H9 (cell line): ENCODE measurements around the gene FUCA1. TPM values are rescaled to one million over a fixed set of nuclear protein-coding genes. Genes with fewer than 3 reads are reported as not detected.

Experiments used
- DNase-seq: peaks from one replicate; pipeline ENCODE4 v3.0.0-alpha.2; 2017
- H2AFZ ChIP-seq: one replicate; pipeline ENCODE4 v1.6.1; 2013; ENCODE audit warnings: mild to moderate bottlenecking, low read length, control low read depth, moderate library complexity
- H2AK5ac ChIP-seq: 2 replicates; pipeline ENCODE4 v1.6.1; 2013; ENCODE audit warnings: low read length, control low read depth, mixed read lengths; ENCODE audit not compliant: insufficient read length
- H2BK120ac ChIP-seq: one replicate; pipeline ENCODE4 v1.6.1; 2013; ENCODE audit warnings: low read depth, mild to moderate bottlenecking, low read length, control low read depth, inconsistent platforms; ENCODE audit not compliant: poor library complexity, severe bottlenecking
- H2BK12ac ChIP-seq: 2 replicates; pipeline ENCODE4 v1.6.1; 2013; ENCODE audit warnings: low read length, control low read depth, mixed read lengths, low read depth; ENCODE audit not compliant: insufficient read length
- H2BK15ac ChIP-seq: 2 replicates; pipeline ENCODE4 v1.6.1; 2013; ENCODE audit warnings: low read depth, low read length, control low read depth
- H2BK20ac ChIP-seq: one replicate; pipeline ENCODE4 v1.6.1; 2013; ENCODE audit warnings: low read depth, mild to moderate bottlenecking, low read length, control low read depth, inconsistent platforms; ENCODE audit not compliant: poor library complexity, severe bottlenecking
- H2BK5ac ChIP-seq: 2 replicates; pipeline ENCODE4 v1.6.1; 2013; ENCODE audit warnings: low read length, control low read depth, mixed read lengths; ENCODE audit not compliant: insufficient read length
- H3K14ac ChIP-seq: 2 replicates; pipeline ENCODE4 v1.6.1; 2013; ENCODE audit warnings: low read length, control low read depth; ENCODE audit not compliant: insufficient read depth
- H3K18ac ChIP-seq: 2 replicates; pipeline ENCODE4 v1.6.1; 2013; ENCODE audit warnings: low read depth, mild to moderate bottlenecking, mixed read lengths, low read length, control low read depth; ENCODE audit not compliant: insufficient read length
- H3K23ac ChIP-seq: 2 replicates; pipeline ENCODE4 v1.6.1; 2013; ENCODE audit warnings: low read length, control low read depth, mixed read lengths, low read depth; ENCODE audit not compliant: insufficient read length
- H3K23me2 ChIP-seq: 2 replicates; pipeline ENCODE4 v1.6.1; 2013; ENCODE audit warnings: low read depth, mild to moderate bottlenecking, mixed read lengths, low read length, control low read depth; ENCODE audit not compliant: insufficient read length, poor library complexity, severe bottlenecking
- H3K27ac ChIP-seq: 2 replicates; pipeline ENCODE4 v1.5.1; 2013; ENCODE audit warnings: low read length, control low read depth, mixed read lengths, low read depth; ENCODE audit not compliant: insufficient read length
- H3K27me3 ChIP-seq: 2 replicates; pipeline ENCODE4 v1.6.1; 2013; ENCODE audit warnings: low read length, control low read depth, inconsistent platforms; ENCODE audit not compliant: insufficient read depth
- H3K4ac ChIP-seq: 2 replicates; pipeline ENCODE4 v1.6.1; 2013; ENCODE audit warnings: low read depth, mild to moderate bottlenecking, control low read depth, inconsistent platforms, low read length, moderate library complexity
- H3K4me1 ChIP-seq: 2 replicates; pipeline ENCODE4 v1.6.1; 2013; ENCODE audit warnings: low read length, control low read depth, inconsistent platforms; ENCODE audit not compliant: insufficient read depth
- H3K4me2 ChIP-seq: 2 replicates; pipeline ENCODE4 v1.6.1; 2013; ENCODE audit warnings: low read length, control low read depth, mixed read lengths; ENCODE audit not compliant: insufficient read length, insufficient read depth
- H3K56ac ChIP-seq: 2 replicates; pipeline ENCODE4 v1.6.1; 2013; ENCODE audit warnings: low read depth, mild to moderate bottlenecking, mixed read lengths, low read length, control low read depth; ENCODE audit not compliant: insufficient read length
- H3K79me1 ChIP-seq: 2 replicates; pipeline ENCODE4 v1.6.1; 2013; ENCODE audit warnings: low read depth, mild to moderate bottlenecking, moderate library complexity, low read length, control low read depth, inconsistent platforms; ENCODE audit not compliant: insufficient read depth, poor library complexity, severe bottlenecking
- H3K79me2 ChIP-seq: 2 replicates; pipeline ENCODE4 v1.6.1; 2013; ENCODE audit warnings: low read length, control low read depth, inconsistent platforms; ENCODE audit not compliant: insufficient read depth
- H3K9ac ChIP-seq: 2 replicates; pipeline ENCODE4 v1.6.1; 2013; ENCODE audit warnings: low read length, control low read depth, mixed read lengths; ENCODE audit not compliant: insufficient read length; ENCODE audit errors: extremely low read depth
- H3K9me3 ChIP-seq: one replicate; pipeline ENCODE4 v1.6.1; 2013; ENCODE audit warnings: low read depth, low read length, inconsistent platforms; ENCODE audit not compliant: control insufficient read depth
- H3T11ph ChIP-seq: one replicate; pipeline ENCODE4 v1.6.1; 2013; ENCODE audit warnings: mild to moderate bottlenecking, low read length, control low read depth, inconsistent platforms
- H4K20me1 ChIP-seq: one replicate; pipeline ENCODE4 v1.6.1; 2013; ENCODE audit not compliant: control insufficient read depth, insufficient read length, insufficient read depth
- H4K5ac ChIP-seq: 2 replicates; pipeline ENCODE4 v1.6.1; 2013; ENCODE audit warnings: low read depth, mild to moderate bottlenecking, mixed read lengths, low read length, control low read depth; ENCODE audit not compliant: insufficient read length
- H4K8ac ChIP-seq: replicated peaks from 2 replicates; pipeline ENCODE4 v1.6.1; 2013; ENCODE audit warnings: low read length, control low read depth, mixed read lengths, low read depth; ENCODE audit not compliant: insufficient read length
- H4K91ac ChIP-seq: 2 replicates; pipeline ENCODE4 v1.6.1; 2013; ENCODE audit warnings: low read depth, mild to moderate bottlenecking, moderate library complexity, mixed read lengths, low read length, control low read depth; ENCODE audit not compliant: insufficient read length
- H3K27ac Mint-ChIP-seq, 3 experiments: 2 replicates in 2 of 3; 3 replicates in 1 of 3; pipeline ENCODE4 v1.8.0; 2020 to 2021; ENCODE audit warnings: mixed read lengths in 3 of 3, mild to moderate bottlenecking in 1 of 3, moderate library complexity in 1 of 3
- H3K27me3 Mint-ChIP-seq: 2 replicates; pipeline ENCODE4 v1.8.0; 2021; ENCODE audit warnings: low read depth, mild to moderate bottlenecking, moderate library complexity, mixed read lengths
- H3K36me3 Mint-ChIP-seq, 3 experiments: 2 replicates in 2 of 3; 3 replicates in 1 of 3; pipeline ENCODE4 v1.8.0; 2020 to 2021; ENCODE audit warnings: low read depth in 3 of 3, mixed read lengths in 3 of 3; ENCODE audit not compliant: insufficient read depth in 1 of 3
- H3K4me1 Mint-ChIP-seq, 2 experiments: 2 replicates each; pipeline ENCODE4 v1.8.0; 2020; ENCODE audit warnings: mixed read lengths in 2 of 2
- H3K4me3 Mint-ChIP-seq, 2 experiments: 2 replicates in 1 of 2; 3 replicates in 1 of 2; pipeline ENCODE4 v1.8.0; 2020 to 2021; ENCODE audit warnings: mild to moderate bottlenecking in 2 of 2, mixed read lengths in 2 of 2, moderate library complexity in 1 of 2
- H3K9me3 Mint-ChIP-seq, 2 experiments: 2 replicates in 1 of 2; 3 replicates in 1 of 2; pipeline ENCODE4 v1.8.0; 2020; ENCODE audit warnings: mild to moderate bottlenecking in 2 of 2, mixed read lengths in 2 of 2, moderate library complexity in 1 of 2
- WGBS: extraction: QIAGEN DNeasy Blood & Tissue Kit; methylation state at CpG from one replicate; pipeline ENCODE4 v1.1.7; 2013; ENCODE audit warnings: missing lambda C conversion rate, low lambda C conversion rate, mixed read lengths; ENCODE audit not compliant: insufficient read length; ENCODE audit errors: extremely low coverage; 5-methylcytosine and 5-hydroxymethylcytosine counted together
- total RNA-seq: library from RNA; stranded (reverse); gene quantifications from 2 replicates; pipeline ENCODE4 v1.2.1, GENCODE V29; 2021
- TF ChIP-seq, protein P1 (sequence below): fragments of 200-600 bp; sonication (generic); conservative IDR thresholded peaks from 3 replicates; pipeline ENCODE4 v1.8.0; 2021; ENCODE audit warnings: antibody characterized with exemption, mild to moderate bottlenecking

FUCA1 gene
- total RNA-seq, 1 experiment from 2014 or later = 9.1 TPM

DNA sequence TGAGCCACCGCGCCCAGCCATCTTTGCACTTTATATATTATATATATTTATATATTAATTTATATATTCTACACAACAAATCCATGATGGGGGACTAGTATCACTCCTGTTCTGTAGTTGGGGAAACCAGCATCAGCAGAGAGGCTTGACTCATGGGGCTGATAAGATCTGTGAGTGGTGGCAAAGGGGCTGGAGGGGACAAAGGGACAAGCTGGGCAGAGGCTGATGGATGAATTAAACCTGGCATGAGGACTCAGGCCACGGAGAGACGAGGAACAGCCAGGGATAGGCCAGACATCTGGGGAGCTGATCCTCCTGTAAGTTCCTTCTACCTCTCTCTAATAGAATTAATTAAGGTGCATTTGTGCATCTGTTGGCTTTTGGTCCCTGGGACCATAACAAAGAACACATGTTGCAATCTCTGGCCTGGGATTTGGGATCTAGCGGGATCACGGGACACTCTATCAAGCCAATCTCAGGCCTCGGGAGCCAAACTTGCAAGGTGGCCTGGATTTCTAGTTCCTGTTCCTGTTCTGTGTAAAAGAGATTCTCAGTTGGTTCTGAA lies 37.5 kb upstream of the FUCA1 start:
- no peak overlapping the region for H2BK15ac ChIP-seq
- H4K8ac ChIP-seq = no peak overlapping the region
- H4K20me1 ChIP-seq = no peaks in the 10 kb centered on the region
- DNase-seq = no peak
- H2BK5ac ChIP-seq = no peak overlapping the region
- no peak overlapping the region for H3K4me2 ChIP-seq
- H3K27ac ChIP-seq = no peak overlapping the region
- peaks cover 64% of the 10 kb centered on the region for H3K27me3 Mint-ChIP-seq
- H3K23me2 ChIP-seq = peaks cover 8% of the 10 kb centered on the region
- H3K27ac Mint-ChIP-seq = no peak overlapping the region; a peak in 1 of 7 replicates
- no peak overlapping the region for H2BK120ac ChIP-seq
- no peak overlapping the region for H3K4ac ChIP-seq
- no peak overlapping the region for H3K18ac ChIP-seq
- H3K4me1 ChIP-seq = peaks cover 6% of the 10 kb centered on the region; the same call in 1 of the 2 replicates
- no peak overlapping the region for H2AFZ ChIP-seq
- H3K56ac ChIP-seq = no peak overlapping the region
- H3K23ac ChIP-seq = no peak overlapping the region
- H2BK12ac ChIP-seq = no peak overlapping the region
- peaks cover 18 to 26% of the 10 kb centered on the region in 2 experiments for H3K4me1 Mint-ChIP-seq
- H4K91ac ChIP-seq = no peak overlapping the region
- H3K79me1 ChIP-seq = no peaks in the 10 kb centered on the region
- no peak overlapping the region for H3K9ac ChIP-seq
- TF ChIP-seq, protein P1, sequence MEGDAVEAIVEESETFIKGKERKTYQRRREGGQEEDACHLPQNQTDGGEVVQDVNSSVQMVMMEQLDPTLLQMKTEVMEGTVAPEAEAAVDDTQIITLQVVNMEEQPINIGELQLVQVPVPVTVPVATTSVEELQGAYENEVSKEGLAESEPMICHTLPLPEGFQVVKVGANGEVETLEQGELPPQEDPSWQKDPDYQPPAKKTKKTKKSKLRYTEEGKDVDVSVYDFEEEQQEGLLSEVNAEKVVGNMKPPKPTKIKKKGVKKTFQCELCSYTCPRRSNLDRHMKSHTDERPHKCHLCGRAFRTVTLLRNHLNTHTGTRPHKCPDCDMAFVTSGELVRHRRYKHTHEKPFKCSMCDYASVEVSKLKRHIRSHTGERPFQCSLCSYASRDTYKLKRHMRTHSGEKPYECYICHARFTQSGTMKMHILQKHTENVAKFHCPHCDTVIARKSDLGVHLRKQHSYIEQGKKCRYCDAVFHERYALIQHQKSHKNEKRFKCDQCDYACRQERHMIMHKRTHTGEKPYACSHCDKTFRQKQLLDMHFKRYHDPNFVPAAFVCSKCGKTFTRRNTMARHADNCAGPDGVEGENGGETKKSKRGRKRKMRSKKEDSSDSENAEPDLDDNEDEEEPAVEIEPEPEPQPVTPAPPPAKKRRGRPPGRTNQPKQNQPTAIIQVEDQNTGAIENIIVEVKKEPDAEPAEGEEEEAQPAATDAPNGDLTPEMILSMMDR = no peak
- H3K9me3 ChIP-seq = no peaks in the 10 kb centered on the region
- no peaks in the 10 kb centered on the region for H3K36me3 Mint-ChIP-seq
- no peaks in the 10 kb centered on the region for H3K79me2 ChIP-seq
- no peak overlapping the region for H3K14ac ChIP-seq
- no CpG with 5 or more reads among the region's 7 CpGs for WGBS
- no peaks in the 10 kb centered on the region for H3K9me3 Mint-ChIP-seq
- peaks cover 8% of the 10 kb centered on the region; the same call in 1 of the 2 replicates for H3K27me3 ChIP-seq
- no peak overlapping the region for H3T11ph ChIP-seq
- no peak overlapping the region for H2BK20ac ChIP-seq
- no peak overlapping the region for H2AK5ac ChIP-seq
- no peak overlapping the region; a peak in 1 of 5 replicates for H3K4me3 Mint-ChIP-seq
- H4K5ac ChIP-seq = no peak overlapping the region
